Measurements from ENCODE around the gene PRKAG2.

Gene PRKAG2

GRCh38 chr7:151600331-151600730 is 276.6 kb downstream of the PRKAG2 start:
- H3K9ac ChIP-seq (ENCODE audit: low read depth, low read length, poor library complexity, severe bottlenecking) = no peak overlapping the region
- no peaks in the 10 kb centered on the region for H3K79me2 ChIP-seq (ENCODE audit: insufficient read depth, low read length)
- no peak overlapping the region for H3K4me3 ChIP-seq (ENCODE audit: low read length, poor library complexity, severe bottlenecking)
- H3K9me2 ChIP-seq (replicated peaks; ENCODE audit: low read depth, low read length) = no peaks in the 10 kb centered on the region
- no peak overlapping the region for H2AFZ ChIP-seq (ENCODE audit: low read length)
- H3K36me3 ChIP-seq (ENCODE audit: insufficient read depth, low read length) = no peaks in the 10 kb centered on the region
- no peaks in the 10 kb centered on the region for H3K4me1 ChIP-seq (ENCODE audit: insufficient read depth, low read length, poor library complexity, severe bottlenecking)
- H3K4me2 ChIP-seq (ENCODE audit: low read depth, low read length, poor library complexity, severe bottlenecking) = no peak overlapping the region
- no peaks in the 10 kb centered on the region for H4K20me1 ChIP-seq (ENCODE audit: insufficient read depth, low read length, poor library complexity, severe bottlenecking)
- H3K9me3 ChIP-seq (ENCODE audit: insufficient read depth, low read depth, low read length) = no peaks in the 10 kb centered on the region
- TF ChIP-seq CTCF (conservative IDR thresholded peaks at IDR 0.05; ENCODE audit: low read length) (no peak), EZH2phosphoT487 (IDR thresholded peaks at IDR 0.05; ENCODE audit: borderline replicate concordance) (no peak)
- no peaks in the 10 kb centered on the region for H3K27me3 ChIP-seq (ENCODE audit: insufficient read depth, low read length, poor library complexity, severe bottlenecking)
- no peaks in the 10 kb centered on the region for H3F3A ChIP-seq (ENCODE audit: low read depth)

GRCh38 chr7:151599401-151600227 is 277.3 kb downstream of the PRKAG2 start:
- H3K9ac ChIP-seq (ENCODE audit: low read depth, low read length, poor library complexity, severe bottlenecking) = no peak overlapping the region
- no peak overlapping the region for H3K4me2 ChIP-seq (ENCODE audit: low read depth, low read length, poor library complexity, severe bottlenecking)
- H3K79me2 ChIP-seq (ENCODE audit: insufficient read depth, low read length) = no peaks in the 10 kb centered on the region
- H3K36me3 ChIP-seq (ENCODE audit: insufficient read depth, low read length) = no peaks in the 10 kb centered on the region
- no peak overlapping the region for H2AFZ ChIP-seq (ENCODE audit: low read length)
- H3K9me3 ChIP-seq (ENCODE audit: insufficient read depth, low read depth, low read length) = no peaks in the 10 kb centered on the region
- no peaks in the 10 kb centered on the region for H4K20me1 ChIP-seq (ENCODE audit: insufficient read depth, low read length, poor library complexity, severe bottlenecking)
- H3K9me2 ChIP-seq (replicated peaks; ENCODE audit: low read depth, low read length) = no peaks in the 10 kb centered on the region
- H3K27me3 ChIP-seq (ENCODE audit: insufficient read depth, low read length, poor library complexity, severe bottlenecking) = no peaks in the 10 kb centered on the region
- no peak for TF ChIP-seq EZH2phosphoT487 (IDR thresholded peaks at IDR 0.05; ENCODE audit: borderline replicate concordance)
- no peaks in the 10 kb centered on the region for H3F3A ChIP-seq (ENCODE audit: low read depth)
- H3K4me3 ChIP-seq (ENCODE audit: low read length, poor library complexity, severe bottlenecking) = no peak overlapping the region
- no peaks in the 10 kb centered on the region for H3K4me1 ChIP-seq (ENCODE audit: insufficient read depth, low read length, poor library complexity, severe bottlenecking)

- H3K79me2 ChIP-seq (ENCODE audit: insufficient read depth, low read length) = no peaks in the 10 kb centered on the region
- H3F3A ChIP-seq (ENCODE audit: low read depth) = no peaks in the 10 kb centered on the region
- no peaks in the 10 kb centered on the region for H3K9me2 ChIP-seq (replicated peaks; ENCODE audit: low read depth, low read length)
These were observed 279.1 kb downstream of the PRKAG2 start for GRCh38 chr7:151597541-151598444.

More at GRCh38 chr7:151597541-151598444, 279.1 kb downstream of the PRKAG2 start:
- Histone ChIP-seq H3K4me1 (ENCODE audit: insufficient read depth, low read length, poor library complexity, severe bottlenecking) (no peaks in the 10 kb centered on the region), H3K27me3 (ENCODE audit: insufficient read depth, low read length, poor library complexity, severe bottlenecking) (no peaks in the 10 kb centered on the region), H3K9ac (ENCODE audit: low read depth, low read length, poor library complexity, severe bottlenecking) (no peak overlapping the region), H3K9me3 (ENCODE audit: insufficient read depth, low read depth, low read length) (no peaks in the 10 kb centered on the region), H3K36me3 (ENCODE audit: insufficient read depth, low read length) (no peaks in the 10 kb centered on the region), H3K4me2 (ENCODE audit: low read depth, low read length, poor library complexity, severe bottlenecking) (no peak overlapping the region), H3K4me3 (ENCODE audit: low read length, poor library complexity, severe bottlenecking) (no peak overlapping the region), H4K20me1 (ENCODE audit: insufficient read depth, low read length, poor library complexity, severe bottlenecking) (no peaks in the 10 kb centered on the region), H2AFZ (ENCODE audit: low read length) (no peak overlapping the region)
- TF ChIP-seq CTCF (conservative IDR thresholded peaks at IDR 0.05; ENCODE audit: low read length) = no peak
- TF ChIP-seq EZH2phosphoT487 (IDR thresholded peaks at IDR 0.05; ENCODE audit: borderline replicate concordance) = no peak
